Stimulated activated CD8-positive, alpha-beta memory T cell treated with anti-CD3 and anti-CD28 coated beads, Interleukin-12 subunit alpha, Interleukin-12 subunit beta, amount 100 ng/mL, for 24 hours (primary cell): Measurements from ENCODE around the gene RIMBP2.

Experiments
- DNase-seq: peaks from one replicate; pipeline ENCODE4 v3.0.0-alpha.2; 2020; ENCODE audit errors: extremely low read depth

Gene RIMBP2

GRCh38 chr12:130444986-130445385 lies 271.1 kb downstream of the RIMBP2 start:
- no peak for DNase-seq

GRCh38 chr12:130444061-130444460 lies 272.0 kb downstream of the RIMBP2 start:
- DNase-seq, result no peak

GRCh38 chr12:130441771-130442760 lies 274.0 kb downstream of the RIMBP2 start:
- DNase-seq, result no peak

- no peak for DNase-seq
Measured at GRCh38 chr12:130440411-130441080, 275.6 kb downstream of the RIMBP2 start.

GRCh38 chr12:130439250-130439649 lies 276.8 kb downstream of the RIMBP2 start:
- DNase-seq, result no peak

- no peak for DNase-seq
Measured at GRCh38 chr12:130438711-130439110, 277.4 kb downstream of the RIMBP2 start.

GRCh38 chr12:130438243-130438620 lies 277.9 kb downstream of the RIMBP2 start:
- DNase-seq, result no peak

GRCh38 chr12:130437555-130438242 lies 278.4 kb downstream of the RIMBP2 start:
- no peak for DNase-seq

GRCh38 chr12:130436741-130437501 lies 279.2 kb downstream of the RIMBP2 start:
- DNase-seq, result no peak

GRCh38 chr12:130435826-130436225 lies 280.3 kb downstream of the RIMBP2 start:
- DNase-seq, result no peak

GRCh38 chr12:130435331-130435730 lies 280.8 kb downstream of the RIMBP2 start:
- DNase-seq, result no peak

GRCh38 chr12:130434560-130434959 lies 281.5 kb downstream of the RIMBP2 start:
- no peak for DNase-seq

GRCh38 chr12:130433834-130434233 lies 282.3 kb downstream of the RIMBP2 start:
- DNase-seq, result no peak

GRCh38 chr12:130433411-130433810 lies 282.7 kb downstream of the RIMBP2 start:
- DNase-seq, result no peak

- no peak for DNase-seq
Measured at GRCh38 chr12:130431176-130431575, 284.9 kb downstream of the RIMBP2 start.

GRCh38 chr12:130429656-130430505 lies 286.2 kb downstream of the RIMBP2 start:
- DNase-seq, result no peak

GRCh38 chr12:130428116-130428515 lies 288.0 kb downstream of the RIMBP2 start:
- DNase-seq, result no peak

- no peak for DNase-seq
Measured at GRCh38 chr12:130427381-130427887, 288.7 kb downstream of the RIMBP2 start.

- DNase-seq, result no peak
Measured at GRCh38 chr12:130425698-130426245, 290.3 kb downstream of the RIMBP2 start.
